ENCODE results near the gene SUMO4.

- TF ChIP-seq, protein P1, sequence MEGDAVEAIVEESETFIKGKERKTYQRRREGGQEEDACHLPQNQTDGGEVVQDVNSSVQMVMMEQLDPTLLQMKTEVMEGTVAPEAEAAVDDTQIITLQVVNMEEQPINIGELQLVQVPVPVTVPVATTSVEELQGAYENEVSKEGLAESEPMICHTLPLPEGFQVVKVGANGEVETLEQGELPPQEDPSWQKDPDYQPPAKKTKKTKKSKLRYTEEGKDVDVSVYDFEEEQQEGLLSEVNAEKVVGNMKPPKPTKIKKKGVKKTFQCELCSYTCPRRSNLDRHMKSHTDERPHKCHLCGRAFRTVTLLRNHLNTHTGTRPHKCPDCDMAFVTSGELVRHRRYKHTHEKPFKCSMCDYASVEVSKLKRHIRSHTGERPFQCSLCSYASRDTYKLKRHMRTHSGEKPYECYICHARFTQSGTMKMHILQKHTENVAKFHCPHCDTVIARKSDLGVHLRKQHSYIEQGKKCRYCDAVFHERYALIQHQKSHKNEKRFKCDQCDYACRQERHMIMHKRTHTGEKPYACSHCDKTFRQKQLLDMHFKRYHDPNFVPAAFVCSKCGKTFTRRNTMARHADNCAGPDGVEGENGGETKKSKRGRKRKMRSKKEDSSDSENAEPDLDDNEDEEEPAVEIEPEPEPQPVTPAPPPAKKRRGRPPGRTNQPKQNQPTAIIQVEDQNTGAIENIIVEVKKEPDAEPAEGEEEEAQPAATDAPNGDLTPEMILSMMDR (IDR thresholded peaks at IDR 0.05; ENCODE audit: low read depth, low read length, missing input control), result no peak
- TF ChIP-seq SP1 (IDR thresholded peaks at IDR 0.05) (no peak), REST (IDR thresholded peaks at IDR 0.05) (no peak), MAX (IDR thresholded peaks at IDR 0.05) (no peak), YY1 (IDR thresholded peaks at IDR 0.05) (no peak), GABPA (IDR thresholded peaks at IDR 0.05 in 1 of 2, conservative IDR thresholded peaks at IDR 0.05 in 1 of 2) (no peak), RAD21 (IDR thresholded peaks at IDR 0.05) (no peak), JUND (IDR thresholded peaks at IDR 0.05) (no peak), HNF4A (conservative IDR thresholded peaks at IDR 0.05) (no peak)
Measured at GRCh38 chr6:149373511-149373910, 26.6 kb upstream of the SUMO4 start.
